IMR-90 (cell line): ENCODE results near the gene UTP11. TPM values are rescaled to one million over a fixed set of nuclear protein-coding genes. Genes with fewer than 3 reads are reported as not detected.

Experiments used
- ATAC-seq: fragments of 200-7000 bp; cut with Tn5 transposase; 2 replicates; pipeline ENCODE4 v1.9.1; 2020; ENCODE audit warnings: low read depth, mild to moderate bottlenecking, moderate library complexity
- BruUV-seq: library from RNA; stranded (reverse); fragments of 400-500 nt; replicated peaks from 2 replicates; lab custom pipeline; 2021; lab: Mats Ljungman, UMichigan
- CTCF ChIA-PET: fragments of 300-600 bp; formaldehyde crosslinking; extraction: SDS; loops from one replicate; lab custom pipeline; 2021; ENCODE audit warnings: antibody characterized with exemption; lab: Yijun Ruan, JAX
- POLR2A ChIA-PET: fragments of 300-600 bp; sonication (Branson Sonifier 250); formaldehyde crosslinking; loops from one replicate; lab custom pipeline; 2022; ENCODE audit warnings: antibody characterized with exemption; ENCODE audit not compliant: unreplicated experiment; lab: Charles Lee
- DNase-seq: peaks from one replicate; pipeline ENCODE4 v3.0.0; 2013
- H2AFZ ChIP-seq: replicated peaks from 2 replicates; pipeline ENCODE3; 2013; ENCODE audit warnings: low read length, mild to moderate bottlenecking; ENCODE audit not compliant: poor library complexity
- H2AK5ac ChIP-seq: 2 replicates; pipeline ENCODE4 v1.6.1; 2013; ENCODE audit warnings: low read depth, low read length, inconsistent platforms
- H2AK9ac ChIP-seq: replicated peaks from 2 replicates; pipeline ENCODE3; 2013; ENCODE audit warnings: mild to moderate bottlenecking, low read depth, low read length, moderate library complexity; ENCODE audit not compliant: poor library complexity
- H2BK120ac ChIP-seq: 2 replicates; pipeline ENCODE4 v1.6.1; 2013; ENCODE audit warnings: low read depth, low read length, inconsistent platforms
- H2BK15ac ChIP-seq: 3 replicates; pipeline ENCODE4 v1.6.1; 2013; ENCODE audit warnings: low read depth, low read length, inconsistent platforms
- H2BK20ac ChIP-seq: 2 replicates; pipeline ENCODE4 v1.6.1; 2013; ENCODE audit warnings: low read depth, mild to moderate bottlenecking, inconsistent platforms, low read length, moderate library complexity
- H2BK5ac ChIP-seq: 2 replicates; pipeline ENCODE4 v1.6.1; 2013; ENCODE audit warnings: mild to moderate bottlenecking, low read depth, low read length, inconsistent platforms; ENCODE audit not compliant: poor library complexity, severe bottlenecking
- H3K14ac ChIP-seq: replicated peaks from 2 replicates; pipeline ENCODE4 v1.6.1; 2013; ENCODE audit warnings: low read depth, low read length, inconsistent platforms
- H3K18ac ChIP-seq: 2 replicates; pipeline ENCODE4 v1.6.1; 2013; ENCODE audit warnings: low read depth, low read length, control low read depth
- H3K23ac ChIP-seq: 2 replicates; pipeline ENCODE4 v1.6.1; 2013; ENCODE audit warnings: low read depth, low read length, inconsistent platforms
- H3K27ac ChIP-seq: 2 replicates; pipeline ENCODE4 v1.5.1; 2013; ENCODE audit warnings: mild to moderate bottlenecking, control low read depth, low read length; ENCODE audit not compliant: insufficient read depth
- H3K27me3 ChIP-seq: 2 replicates; pipeline ENCODE4 v1.6.1; 2013; ENCODE audit warnings: low read length; ENCODE audit not compliant: control insufficient read depth, insufficient read depth
- H3K36me3 ChIP-seq: 2 replicates; pipeline ENCODE4 v1.6.1; 2013; ENCODE audit warnings: low read length, mixed read lengths; ENCODE audit not compliant: control insufficient read depth, insufficient read depth
- H3K4ac ChIP-seq: 2 replicates; pipeline ENCODE4 v1.6.1; 2013; ENCODE audit warnings: low read depth, low read length, inconsistent platforms
- H3K4me1 ChIP-seq: 2 replicates; pipeline ENCODE4 v1.6.1; 2013; ENCODE audit warnings: low read length, mixed read lengths; ENCODE audit not compliant: control insufficient read depth, insufficient read depth
- H3K4me2 ChIP-seq: 2 replicates; pipeline ENCODE4 v1.6.1; 2013; ENCODE audit warnings: low read depth, mild to moderate bottlenecking, control low read depth, low read length, moderate library complexity
- H3K4me3 ChIP-seq: 2 replicates; pipeline ENCODE4 v1.5.1; 2013; ENCODE audit warnings: low read depth, mild to moderate bottlenecking, control low read depth, low read length, moderate library complexity; ENCODE audit not compliant: insufficient read depth
- H3K56ac ChIP-seq: 2 replicates; pipeline ENCODE4 v1.6.1; 2013; ENCODE audit warnings: low read length, inconsistent platforms; ENCODE audit not compliant: insufficient read depth; ENCODE audit errors: extremely low read depth
- H3K79me1 ChIP-seq, 2 experiments: 2 replicates each; pipeline ENCODE4 v1.6.1; 2013; ENCODE audit warnings: low read length in 2 of 2, inconsistent platforms in 1 of 2, low read depth in 1 of 2
- H3K9ac ChIP-seq: 2 replicates; pipeline ENCODE4 v1.6.1; 2013; ENCODE audit warnings: low read depth, low read length, control low read depth
- H3K9me1 ChIP-seq: 2 replicates; pipeline ENCODE4 v1.6.1; 2013; ENCODE audit warnings: low read length, inconsistent platforms; ENCODE audit not compliant: insufficient read depth
- H3K9me3 ChIP-seq: 2 replicates; pipeline ENCODE4 v1.6.1; 2013; ENCODE audit warnings: low read length; ENCODE audit not compliant: control insufficient read depth, insufficient read depth
- H4K20me1 ChIP-seq: 2 replicates; pipeline ENCODE4 v1.6.1; 2013; ENCODE audit warnings: low read length, inconsistent platforms; ENCODE audit not compliant: insufficient read depth
- H4K5ac ChIP-seq: 2 replicates; pipeline ENCODE4 v1.6.1; 2013; ENCODE audit warnings: mild to moderate bottlenecking, low read depth, low read length, control low read depth
- H4K8ac ChIP-seq, 2 experiments: 2 replicates each; pipeline ENCODE4 v1.6.1; 2013; ENCODE audit warnings: low read depth in 2 of 2, low read length in 2 of 2, control low read depth in 1 of 2, inconsistent platforms in 1 of 2
- H4K91ac ChIP-seq: 2 replicates; pipeline ENCODE4 v1.6.1; 2013; ENCODE audit warnings: low read depth, low read length, inconsistent platforms; ENCODE audit not compliant: insufficient read depth
- CEBPB ChIP-seq: IDR thresholded peaks from 2 replicates; pipeline ENCODE4 v1.6.1; 2012; ENCODE audit warnings: low read depth, low read length, improper control_type of control experiment
- NFE2L2 ChIP-seq: fragments of 150-350 bp; IDR thresholded peaks from 2 replicates; pipeline ENCODE4 v1.6.1; 2016; ENCODE audit warnings: low read depth, mild to moderate bottlenecking, low read length
- WGBS, 2 experiments: methylation state at CpG; one replicate each; pipeline versions ENCODE4 v1.1.5 to v1.1.7; 2013; ENCODE audit warnings: missing lambda C conversion rate in 2 of 2; ENCODE audit not compliant: insufficient read length in 1 of 2; ENCODE audit errors: extremely low coverage in 2 of 2; 5-methylcytosine and 5-hydroxymethylcytosine counted together
- dilution Hi-C: fragments of 300-500 bp; cut with HindIII; formaldehyde crosslinking; loops from one replicate; pipeline ENCODE4 v1.14.3; 2018; ENCODE audit warnings: low sequenced_read_pairs; ENCODE audit not compliant: unreplicated experiment
- in situ Hi-C: fragments of 300-500 bp; cut with MboI; formaldehyde crosslinking; loops from 3 replicates; pipeline ENCODE4 v1.14.3; 2019; ENCODE audit warnings: low sequenced_read_pairs, inconsistent platforms, mixed read lengths
- intact Hi-C: fragments of 100-400 bp; cut with micrococcal nuclease; formaldehyde crosslinking; loops from 2 replicates; pipeline ENCODE4 v1.10.0; 2022
- polyA plus RNA-seq, 3 experiments: library from polyadenylated mRNA; depleted of rRNA; stranded (reverse); fragments of >200 nt; gene quantifications; 2 replicates each; pipeline ENCODE4 v1.2.3, GENCODE V29; 2012; ENCODE audit warnings: low replicate concordance in 1 of 3
- total RNA-seq: library from RNA; depleted of rRNA; stranded (reverse); fragments of >200 nt; gene quantifications from 2 replicates; pipeline ENCODE4 v1.2.3, GENCODE V29; 2012

The UTP11 gene
- total and polyA plus RNA-seq, 2 of the 4 experiments (the other 2 are of a cell fraction), result 22.0 to 27.8 TPM

DNA sequence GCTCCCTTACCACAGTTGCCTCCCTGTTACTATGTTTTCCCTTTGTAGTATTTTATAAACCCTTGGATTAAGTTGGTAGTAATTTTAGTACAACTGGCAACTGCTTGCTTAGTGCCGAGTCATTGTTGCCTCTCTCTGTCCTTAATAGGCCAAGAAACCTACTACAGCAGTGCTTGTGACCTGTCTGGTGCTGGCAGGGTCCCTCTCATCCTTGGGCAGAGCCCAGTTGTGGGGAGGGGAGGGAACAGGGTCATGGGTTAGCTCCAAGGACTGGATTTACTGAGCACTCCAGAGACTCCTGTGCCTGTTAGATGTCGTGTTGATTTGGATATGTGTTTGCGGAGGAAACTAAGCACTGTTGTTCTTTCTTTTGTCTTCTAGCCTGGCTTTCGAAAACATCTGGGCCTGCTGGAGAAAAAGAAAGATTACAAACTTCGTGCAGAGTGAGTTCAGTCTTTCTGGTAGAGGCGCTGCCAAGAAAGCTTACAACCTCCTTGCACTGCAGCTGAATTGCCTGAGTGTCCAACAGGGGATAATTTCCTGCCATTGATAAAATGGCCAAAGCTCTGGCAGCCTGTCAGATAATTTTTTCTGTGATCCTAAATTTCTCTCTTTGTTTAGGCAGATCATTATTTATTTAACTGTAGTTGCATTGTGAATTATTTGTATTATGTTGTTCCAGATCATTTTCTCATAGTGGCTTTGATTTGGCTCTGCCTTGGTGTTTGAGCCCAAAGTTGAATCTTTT lies 3.6 kb downstream of the UTP11 start:
- H3K4me3 ChIP-seq, result no peak overlapping the region
- H2BK5ac ChIP-seq, result peak overlapping the region; percentile 57
- CTCF ChIA-PET, result interaction anchor here (1.1 kb wide), 1 partner anchor 56 kb away, joined by 3 read pairs; no protein-coding TSS in a partner anchor
- H4K91ac ChIP-seq, result no peak overlapping the region
- H4K8ac ChIP-seq, result peak overlapping the region in 1 of 2 experiments; percentile 24; a peak in 1 of 4 replicates
- H3K4me1 ChIP-seq, result peaks cover 9% of the 10 kb centered on the region
- H2AK5ac ChIP-seq, result 0 out of 2 replicates have a peak overlapping the region, but pooled peaks have one; percentile 37
- H3K9ac ChIP-seq, result peak overlapping the region; percentile 68; the same call in 1 of the 2 replicates
- intact Hi-C loops (no loop called here), in situ Hi-C loops (loop anchor here (25.0 kb wide), 3 partner anchors 429 to 1554 kb away; partner anchors contain the start of genes GNL2, MRPS15 and OSCP1), dilution Hi-C loops (no loop called here)
- peak overlapping the region; percentile 11; the same call in 1 of the 2 replicates for H3K4ac ChIP-seq
- 30% methylated on average over 2 of the region's 6 CpGs; no CpG with 5 or more reads in 1 of the 2 experiments for WGBS, 2 experiments
- 0 out of 2 replicates have a peak, but pooled peaks cover 19% of the 10 kb centered on the region for H4K20me1 ChIP-seq
- no peak overlapping the region for H2AFZ ChIP-seq
- TF ChIP-seq NFE2L2, result peak; percentile 76
- TF ChIP-seq CEBPB, result no peak
- H3K14ac ChIP-seq, result no peak overlapping the region
- no peaks in the 10 kb centered on the region for H3K9me3 ChIP-seq
- ATAC-seq (no peak), DNase-seq (peak; percentile 35)
- H3K23ac ChIP-seq, result peak overlapping the region; percentile 13; the same call in 1 of the 2 replicates
- peak overlapping the region; percentile 90; the same call in 1 of the 2 replicates for H3K27ac ChIP-seq
- POLR2A ChIA-PET, result interaction anchor here (1.3 kb wide), 1 partner anchor 16 kb away, joined by 3 read pairs; no protein-coding TSS in a partner anchor
- no peak overlapping the region for H2BK15ac ChIP-seq
- H3K4me2 ChIP-seq, result peak overlapping the region; percentile 53; the same call in 1 of the 2 replicates
- no peak overlapping the region for H2BK120ac ChIP-seq
- H3K36me3 ChIP-seq, result peaks cover 21% of the 10 kb centered on the region
- H2BK20ac ChIP-seq, result no peak overlapping the region
- no peak overlapping the region; the same call in 1 of the 2 replicates for H3K18ac ChIP-seq
- no peak overlapping the region for H2AK9ac ChIP-seq
- no peaks in the 10 kb centered on the region for H3K27me3 ChIP-seq
- H3K56ac ChIP-seq, result no peak overlapping the region
- H3K9me1 ChIP-seq, result no peaks in the 10 kb centered on the region
- peaks cover 31 to 56% of the 10 kb centered on the region in 2 experiments for H3K79me1 ChIP-seq
- no TSS peak for BruUV-seq
- H4K5ac ChIP-seq, result peak overlapping the region; percentile 6; the same call in 1 of the 2 replicates
